NCI-H510A (cell line): ENCODE data around the gene NLGN2.
"Not testable (repeated sequence)": the region's sequence is repeated elsewhere in the genome, so short reads cannot be mapped to it uniquely, and the experiment has no call there.

Experiments
- DNase-seq: peaks from one replicate; lab custom pipeline; 2025; lab: John Stamatoyannopoulos, UW

The NLGN2 gene

GRCh38 chr17:7407485-7408251 lies at the start of gene NLGN2:
NLGN2 (plus strand) TSS chr17:7407845; CDS start chr17:7408256, 411 bp downstream.
- no peak for DNase-seq

GRCh38 chr17:7361906-7362305 lies 45.7 kb upstream of the NLGN2 start:
- no peak for DNase-seq

- no peak for DNase-seq
These were observed 44.3 kb upstream of the NLGN2 start for GRCh38 chr17:7363311-7363710.

GRCh38 chr17:7365963-7366362 lies 41.7 kb upstream of the NLGN2 start:
- not testable (repeated sequence) for DNase-seq

GRCh38 chr17:7367083-7367482 lies 40.6 kb upstream of the NLGN2 start:
- DNase-seq = no peak

GRCh38 chr17:7367918-7368598 lies 39.6 kb upstream of the NLGN2 start:
- no peak for DNase-seq

- not testable (repeated sequence) for DNase-seq
These were observed 39.0 kb upstream of the NLGN2 start for GRCh38 chr17:7368599-7368994.

GRCh38 chr17:7369825-7370224 lies 37.8 kb upstream of the NLGN2 start:
- no peak for DNase-seq

GRCh38 chr17:7370853-7371252 lies 36.8 kb upstream of the NLGN2 start:
- no peak for DNase-seq

GRCh38 chr17:7374353-7374752 lies 33.3 kb upstream of the NLGN2 start:
- no peak for DNase-seq

- DNase-seq = no peak
These were observed 28.5 kb upstream of the NLGN2 start for GRCh38 chr17:7379134-7379533.

- DNase-seq = no peak
These were observed 27.3 kb upstream of the NLGN2 start for GRCh38 chr17:7380321-7380720.

- DNase-seq = no peak
These were observed 26.6 kb upstream of the NLGN2 start, which contains the start of gene TNK1 for GRCh38 chr17:7380855-7381683. TNK1 (plus strand) TSS chr17:7381089; CDS start chr17:7382927, 1,838 bp downstream.

GRCh38 chr17:7382901-7383300 lies 24.7 kb upstream of the NLGN2 start:
- no peak for DNase-seq

- DNase-seq = no peak
These were observed 24.3 kb upstream of the NLGN2 start for GRCh38 chr17:7383371-7383741.

GRCh38 chr17:7383742-7384488 lies 23.7 kb upstream of the NLGN2 start:
- peak; percentile 58 for DNase-seq

- no peak for DNase-seq
These were observed 23.1 kb upstream of the NLGN2 start for GRCh38 chr17:7384489-7385081.

GRCh38 chr17:7388856-7389255 lies 18.8 kb upstream of the NLGN2 start:
- no peak for DNase-seq

- no peak for DNase-seq
These were observed 17.4 kb upstream of the NLGN2 start for GRCh38 chr17:7389924-7390910.

GRCh38 chr17:7391307-7391706 lies 16.3 kb upstream of the NLGN2 start:
- no peak for DNase-seq
